ENCODE results near the gene FGF14. TPM values are rescaled to one million over a fixed set of nuclear protein-coding genes. Genes with fewer than 3 reads are reported as not detected.

The FGF14 gene
- total RNA-seq, 4 donors from 2014 or later = 0.08 to 1.4 (median 0.22) TPM

- WGBS = 25% methylated on average over 14 of the region's 14 CpGs
- TF ChIP-seq EP300 (IDR thresholded peaks at IDR 0.05) (no peak), POLR2AphosphoS5 (IDR thresholded peaks at IDR 0.05) (no peak), POLR2A (IDR thresholded peaks at IDR 0.05) (no peak), CTCF (IDR thresholded peaks at IDR 0.05) (no peak)
- Histone ChIP-seq H3K27me3 (peaks cover 58% of the 10 kb centered on the region), H3K4me3 (no peak overlapping the region), H3K9me3 (no peaks in the 10 kb centered on the region), H3K36me3 (no peaks in the 10 kb centered on the region), H3K27ac (no peak overlapping the region), H3K4me1 (peaks cover 19% of the 10 kb centered on the region)
- no peak for DNase-seq (ENCODE audit: low spot score in 2 of 2)
These were observed 483.8 kb downstream of the FGF14 start for GRCh38 chr13:101917833-101918661.

DNA sequence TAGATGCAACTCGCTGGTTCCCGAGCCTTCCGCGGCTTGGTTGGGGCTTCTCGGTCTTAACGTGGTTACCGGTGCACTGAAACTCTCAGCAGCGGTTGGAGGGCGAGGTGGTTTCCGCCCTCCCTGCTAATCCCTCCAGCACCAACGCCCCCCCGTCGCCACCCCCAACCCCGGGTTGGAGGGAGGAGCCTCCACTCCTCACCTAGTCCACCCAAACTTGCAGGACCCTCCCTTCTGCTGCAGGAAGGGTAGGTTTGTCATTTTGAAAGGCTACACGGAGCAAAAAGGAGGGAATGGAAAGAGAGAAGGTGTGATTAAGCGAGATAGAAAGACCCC lies 484.4 kb downstream of the FGF14 start:
- peaks cover 58% of the 10 kb centered on the region for H3K27me3 ChIP-seq
- H3K9me3 ChIP-seq = no peaks in the 10 kb centered on the region
- no peak for TF ChIP-seq EP300 (IDR thresholded peaks at IDR 0.05)
- DNase-seq (ENCODE audit: low spot score in 2 of 2) = no peak
- no peaks in the 10 kb centered on the region for H3K36me3 ChIP-seq
- H3K4me1 ChIP-seq = peaks cover 19% of the 10 kb centered on the region
- H3K4me3 ChIP-seq = no peak overlapping the region
- H3K27ac ChIP-seq = no peak overlapping the region
- WGBS = 3% methylated on average over 16 of the region's 16 CpGs

DNA sequence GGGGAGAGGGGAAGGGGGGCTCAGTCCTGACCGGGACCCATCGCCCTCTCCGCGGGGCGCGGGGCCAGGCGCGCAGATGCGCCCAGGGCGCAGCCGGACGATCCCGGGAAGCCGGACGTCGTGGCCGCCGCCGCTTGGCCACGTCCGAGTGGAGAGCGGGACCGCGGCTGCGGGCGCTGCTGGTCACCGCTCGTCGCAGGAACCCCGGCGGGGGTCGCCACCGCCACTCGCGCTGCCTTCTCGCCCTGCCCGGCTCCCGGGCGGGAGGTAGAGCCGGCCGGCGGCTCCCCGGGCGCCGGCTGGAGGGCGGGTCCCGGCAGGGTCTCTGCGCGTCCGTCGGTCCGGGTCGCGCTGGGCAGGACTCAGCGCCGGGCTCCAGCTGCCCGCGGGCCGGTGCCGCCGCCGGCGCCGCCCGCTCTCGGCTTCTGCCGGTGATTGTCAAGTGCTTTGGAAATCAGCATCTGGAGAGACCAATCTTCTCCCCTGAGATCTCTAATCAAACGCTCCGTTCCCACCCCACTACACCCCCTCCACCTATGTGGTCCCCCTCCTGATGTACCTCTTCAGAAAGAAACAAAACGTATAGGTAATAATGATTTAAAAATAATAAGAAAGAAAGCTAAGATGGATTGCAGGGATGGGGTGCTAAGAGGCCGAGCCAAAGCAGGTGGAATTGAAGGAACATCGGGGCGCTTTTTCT lies 484.9 kb downstream of the FGF14 start:
- Histone ChIP-seq H3K9me3 (no peaks in the 10 kb centered on the region), H3K36me3 (no peaks in the 10 kb centered on the region), H3K27ac (no peak overlapping the region), H3K27me3 (peaks cover 58% of the 10 kb centered on the region), H3K4me3 (peak overlapping the region; percentile 37), H3K4me1 (peaks cover 19% of the 10 kb centered on the region)
- TF ChIP-seq EP300 (IDR thresholded peaks at IDR 0.05) (no peak), POLR2AphosphoS5 (IDR thresholded peaks at IDR 0.05) (no peak), CTCF (IDR thresholded peaks at IDR 0.05) (no peak), POLR2A (IDR thresholded peaks at IDR 0.05) (no peak)
- no peak for DNase-seq (ENCODE audit: low spot score in 2 of 2)
- 1% methylated on average over 9 of the region's 73 CpGs for WGBS

GRCh38 chr13:101916108-101916774 lies 485.6 kb downstream of the FGF14 start:
- no CpG with 5 or more reads among the region's 62 CpGs for WGBS
- TF ChIP-seq POLR2A (IDR thresholded peaks at IDR 0.05) = no peak
- TF ChIP-seq CTCF (IDR thresholded peaks at IDR 0.05) = no peak
- no peak for TF ChIP-seq EP300 (IDR thresholded peaks at IDR 0.05)
- no peak for TF ChIP-seq POLR2AphosphoS5 (IDR thresholded peaks at IDR 0.05)
- no peaks in the 10 kb centered on the region for H3K9me3 ChIP-seq
- no peak for DNase-seq (ENCODE audit: low spot score in 2 of 2)
- H3K4me3 ChIP-seq = peak overlapping the region; percentile 37
- H3K27me3 ChIP-seq = peaks cover 58% of the 10 kb centered on the region
- H3K36me3 ChIP-seq = no peaks in the 10 kb centered on the region
- peaks cover 19% of the 10 kb centered on the region for H3K4me1 ChIP-seq
- H3K27ac ChIP-seq = no peak overlapping the region

GRCh38 chr13:101915755-101916107 lies 486.1 kb downstream of the FGF14 start:
- Histone ChIP-seq H3K27ac (no peak overlapping the region), H3K4me1 (peaks cover 19% of the 10 kb centered on the region), H3K4me3 (no peak overlapping the region), H3K9me3 (no peaks in the 10 kb centered on the region), H3K36me3 (no peaks in the 10 kb centered on the region), H3K27me3 (peaks cover 58% of the 10 kb centered on the region)
- WGBS = 12% methylated on average over 8 of the region's 13 CpGs
- DNase-seq (ENCODE audit: low spot score in 2 of 2) = no peak
- TF ChIP-seq POLR2AphosphoS5 (IDR thresholded peaks at IDR 0.05) (no peak), POLR2A (IDR thresholded peaks at IDR 0.05) (no peak), CTCF (IDR thresholded peaks at IDR 0.05) (no peak), EP300 (IDR thresholded peaks at IDR 0.05) (no peak)
